HG03064 (cell line): Measurements from ENCODE around the gene RAB11B.
"Not testable (repeated sequence)": the region's sequence is repeated elsewhere in the genome, so short reads cannot be mapped to it uniquely, and the experiment has no call there.

Experiments
- ATAC-seq: cut with Tn5 transposase; IDR thresholded peaks from one replicate; pipeline ENCODE4 v1.9.1; 2021; ENCODE audit warnings: low read depth; ENCODE audit not compliant: unreplicated experiment

RAB11B gene

DNA sequence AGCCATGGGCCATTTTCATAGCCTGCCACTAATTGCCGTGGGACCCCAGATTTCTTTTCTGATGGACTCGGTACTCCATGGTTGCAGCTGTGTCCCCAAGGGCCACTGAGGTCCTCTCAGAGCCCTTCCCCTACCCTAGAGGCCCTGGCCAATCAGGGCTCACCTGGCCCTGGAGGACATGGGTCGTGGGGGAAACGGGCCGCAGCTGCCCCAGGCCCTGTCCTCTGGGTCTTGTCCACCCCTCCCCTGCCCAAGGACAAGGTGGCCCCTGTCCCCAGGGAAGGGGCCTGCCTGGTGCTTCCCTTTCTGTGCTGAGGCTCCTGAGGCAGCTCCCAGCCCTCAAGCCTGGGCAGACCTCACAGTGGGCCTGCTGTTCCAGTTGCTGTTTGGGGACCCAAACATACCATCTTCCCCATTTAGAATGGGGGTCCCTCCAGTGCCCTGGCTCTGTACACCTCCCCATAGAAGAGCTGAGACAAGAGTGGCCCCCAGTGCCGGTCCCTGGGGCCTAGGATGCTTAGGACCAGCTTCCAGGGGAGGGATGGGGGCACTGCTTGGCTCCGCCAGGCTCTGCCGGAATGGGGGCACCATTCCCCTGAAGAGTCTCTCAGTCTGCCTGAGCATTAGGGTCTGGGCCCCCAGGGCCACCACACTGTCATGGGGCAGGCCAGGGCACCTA lies 3.2 kb downstream of the RAB11B start:
- no peak for ATAC-seq

DNA sequence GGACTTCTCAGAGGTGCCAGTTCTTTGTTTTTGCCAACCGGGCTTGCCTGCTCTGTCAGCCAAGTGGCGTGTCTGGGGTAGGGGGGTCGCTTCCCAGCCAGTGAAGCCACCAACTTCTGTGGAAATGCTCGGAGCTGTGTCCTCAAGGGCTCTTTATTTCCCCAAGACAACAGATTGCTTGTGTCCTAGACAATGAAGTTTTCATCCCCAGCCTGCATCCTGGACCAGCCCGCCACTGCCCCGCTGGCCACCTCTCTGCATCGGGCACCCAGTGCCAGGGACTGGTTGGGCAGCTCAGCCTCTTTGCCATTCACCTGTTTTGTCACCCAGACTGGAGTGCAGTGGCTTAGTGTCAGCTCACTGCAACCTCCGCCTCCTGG lies 3.7 kb downstream of the RAB11B start:
- ATAC-seq = no peak

DNA sequence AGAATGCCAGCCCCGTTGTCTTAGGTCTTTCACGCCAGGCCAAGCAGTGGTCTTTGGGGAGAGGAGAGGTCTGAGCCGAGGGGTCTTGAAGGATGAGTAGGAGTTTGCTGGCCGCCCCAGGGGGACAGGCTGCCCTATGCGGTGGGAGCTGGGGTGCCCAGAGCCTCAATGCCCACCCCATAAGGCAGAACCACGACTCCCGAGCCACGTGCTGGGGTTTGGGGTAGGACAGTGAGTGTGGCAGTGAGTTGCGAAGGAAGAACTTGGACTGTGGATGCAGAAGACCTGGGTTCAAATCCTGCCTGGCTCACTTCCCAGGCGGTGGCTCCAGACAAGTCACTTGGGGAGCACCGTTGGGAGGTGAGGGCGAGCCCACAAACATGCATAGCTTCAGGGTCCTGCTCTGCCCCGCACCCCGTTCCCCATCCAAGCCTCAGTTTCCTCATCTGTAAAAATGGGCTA lies 5.5 kb downstream of the RAB11B start:
- no peak for ATAC-seq

DNA sequence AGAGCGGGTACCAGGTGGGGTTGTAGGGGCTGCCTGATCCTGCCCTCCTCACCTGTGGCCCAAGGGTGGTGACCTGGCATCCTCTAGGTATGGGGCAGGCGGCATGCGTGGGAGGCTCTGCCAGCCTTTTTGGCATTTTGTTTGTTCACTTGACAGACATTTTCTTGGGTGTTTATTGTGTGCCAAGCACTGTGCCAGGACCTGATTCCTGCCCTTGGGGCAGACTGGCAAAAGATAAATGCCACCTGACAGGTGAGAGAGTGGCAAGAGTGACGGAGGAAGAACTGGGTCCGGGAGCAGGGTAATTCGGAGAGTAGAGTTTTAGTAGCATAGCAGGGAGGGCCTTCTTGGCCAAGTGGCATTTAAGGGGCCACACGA lies 6.0 kb downstream of the RAB11B start:
- ATAC-seq = no peak

DNA sequence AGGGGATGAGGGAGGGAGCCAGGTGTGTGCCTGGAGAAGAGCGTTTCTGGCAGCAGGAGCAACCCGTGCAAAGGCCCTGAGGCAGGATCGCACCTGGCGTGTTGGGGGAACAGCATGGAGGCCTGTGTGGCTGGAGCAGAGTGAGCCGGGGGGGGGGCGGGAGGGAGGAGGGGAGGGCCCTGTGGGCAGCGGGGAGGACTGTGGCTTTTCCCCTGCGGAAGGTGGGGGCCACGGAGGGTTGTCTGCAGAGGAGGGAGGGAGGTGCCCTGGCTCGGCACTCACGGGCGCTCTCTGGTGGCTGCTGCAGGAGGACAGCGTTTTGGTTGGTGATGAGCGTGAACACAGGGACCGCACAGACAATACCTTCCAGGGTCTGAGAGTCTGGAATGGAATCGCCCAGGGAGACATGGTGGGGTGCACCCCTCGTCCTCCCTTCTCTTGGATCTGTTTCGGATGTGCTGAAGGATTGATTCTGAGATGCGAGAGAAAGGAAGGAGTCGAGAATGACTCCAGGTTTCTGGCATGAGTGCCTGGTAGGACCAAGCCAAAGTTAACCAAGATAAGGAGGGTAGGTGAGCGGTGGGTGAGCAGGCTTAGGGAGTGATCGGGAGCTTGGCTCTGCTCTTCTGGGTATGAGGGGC lies 6.5 kb downstream of the RAB11B start:
- no peak for ATAC-seq

DNA sequence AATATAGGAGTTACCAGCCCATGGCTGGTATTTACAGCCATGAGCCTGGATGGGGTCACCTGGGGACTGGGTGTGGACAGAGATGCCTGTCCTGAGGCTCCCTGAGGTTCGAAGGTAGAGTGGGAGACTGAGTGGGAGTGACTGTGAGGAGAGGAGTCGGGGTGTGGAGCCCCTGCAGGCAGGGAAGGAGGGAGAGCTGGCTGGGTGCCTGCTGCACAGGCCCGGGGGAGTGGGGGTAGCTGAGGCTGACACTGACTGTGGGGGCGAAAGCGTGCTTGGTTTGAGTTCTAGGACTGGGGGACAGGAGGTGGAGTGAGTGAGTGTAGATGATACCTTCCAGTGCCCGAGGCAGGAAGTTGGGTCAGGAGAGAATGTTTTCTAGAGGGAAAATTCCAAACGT lies 7.1 kb downstream of the RAB11B start:
- no peak for ATAC-seq

DNA sequence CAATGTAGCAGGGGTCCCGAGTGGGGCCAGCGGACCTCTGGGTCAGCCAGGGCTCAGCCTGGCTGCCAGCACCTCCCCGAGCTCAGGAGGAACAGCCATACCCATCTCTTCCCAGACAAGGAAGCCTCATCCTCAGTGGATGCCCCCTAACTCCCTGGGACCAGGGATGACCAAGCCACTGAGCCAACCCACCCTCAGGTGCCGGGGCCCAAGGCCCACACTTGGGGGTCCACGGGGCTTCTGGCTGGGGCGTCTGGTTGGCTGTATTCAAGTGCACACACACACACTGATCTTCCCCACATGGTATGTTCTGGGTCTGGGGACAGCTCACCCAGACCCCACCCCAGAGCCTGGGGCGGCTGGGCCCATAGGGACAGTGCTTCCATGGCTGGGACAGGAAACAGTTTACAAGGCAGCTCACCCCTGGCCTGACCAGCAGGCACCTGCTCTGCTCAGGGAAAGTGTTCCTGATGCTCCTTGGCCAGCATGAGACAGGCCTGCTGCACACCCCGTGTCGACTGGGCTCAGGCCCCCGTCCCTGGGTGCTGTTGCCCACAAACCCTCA lies 7.7 kb downstream of the RAB11B start:
- ATAC-seq = no peak

DNA sequence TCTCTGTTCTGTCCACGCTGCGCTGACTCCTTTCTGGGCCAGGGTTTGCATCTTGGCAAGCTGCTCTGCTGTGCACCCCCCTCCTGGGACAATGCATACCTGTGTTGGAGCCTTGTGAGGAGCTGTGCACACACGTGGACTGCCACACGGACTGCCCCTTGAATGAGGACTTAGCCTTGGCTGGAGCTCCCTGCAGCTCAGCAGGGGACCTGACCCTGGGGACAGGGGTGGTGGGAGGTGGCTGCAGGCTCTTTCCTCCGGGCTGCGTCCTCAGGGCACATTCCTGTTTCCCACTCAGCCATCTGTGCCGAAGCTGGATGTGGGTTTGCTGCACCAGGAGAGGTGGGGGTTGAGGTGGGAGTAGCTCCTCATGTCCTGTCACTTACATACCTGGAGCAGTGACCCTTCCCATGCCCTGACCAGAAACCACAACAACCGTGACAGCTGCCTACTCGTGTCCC lies 8.2 kb downstream of the RAB11B start:
- no peak for ATAC-seq

DNA sequence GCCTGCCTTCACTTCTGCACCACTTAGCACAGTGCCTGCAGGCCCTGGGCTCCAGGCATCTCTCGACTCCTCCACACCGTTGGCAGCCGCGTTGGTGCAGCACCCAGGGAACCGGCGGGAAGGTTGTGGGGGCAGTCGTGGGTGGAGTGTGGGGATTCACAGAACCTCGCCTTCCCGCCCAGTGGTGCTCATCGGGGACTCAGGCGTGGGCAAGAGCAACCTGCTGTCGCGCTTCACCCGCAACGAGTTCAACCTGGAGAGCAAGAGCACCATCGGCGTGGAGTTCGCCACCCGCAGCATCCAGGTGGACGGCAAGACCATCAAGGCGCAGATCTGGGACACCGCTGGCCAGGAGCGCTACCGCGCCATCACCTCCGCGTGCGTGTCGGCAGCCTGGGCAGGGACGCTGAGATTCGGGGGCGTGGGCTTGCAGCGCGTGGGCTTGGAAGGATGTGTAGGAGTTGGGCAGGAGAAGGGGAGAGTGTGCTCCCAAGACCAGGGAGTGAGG lies 9.6 kb downstream of the RAB11B start:
- ATAC-seq = no peak

DNA sequence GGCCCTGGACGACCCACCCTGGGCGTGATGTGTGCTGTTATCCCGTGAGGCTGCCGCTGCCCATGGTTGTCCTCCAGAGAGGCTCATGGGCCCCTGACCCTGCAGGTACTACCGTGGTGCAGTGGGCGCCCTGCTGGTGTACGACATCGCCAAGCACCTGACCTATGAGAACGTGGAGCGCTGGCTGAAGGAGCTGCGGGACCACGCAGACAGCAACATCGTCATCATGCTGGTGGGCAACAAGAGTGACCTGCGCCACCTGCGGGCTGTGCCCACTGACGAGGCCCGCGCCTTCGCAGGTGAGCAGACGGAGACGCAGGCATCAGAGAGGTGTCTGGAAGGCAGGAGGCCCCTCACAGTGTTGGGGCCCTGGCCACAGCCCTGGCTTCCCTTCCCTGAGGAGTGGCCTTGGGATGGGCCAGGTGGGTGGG lies 11.8 kb downstream of the RAB11B start:
- ATAC-seq = no peak

DNA sequence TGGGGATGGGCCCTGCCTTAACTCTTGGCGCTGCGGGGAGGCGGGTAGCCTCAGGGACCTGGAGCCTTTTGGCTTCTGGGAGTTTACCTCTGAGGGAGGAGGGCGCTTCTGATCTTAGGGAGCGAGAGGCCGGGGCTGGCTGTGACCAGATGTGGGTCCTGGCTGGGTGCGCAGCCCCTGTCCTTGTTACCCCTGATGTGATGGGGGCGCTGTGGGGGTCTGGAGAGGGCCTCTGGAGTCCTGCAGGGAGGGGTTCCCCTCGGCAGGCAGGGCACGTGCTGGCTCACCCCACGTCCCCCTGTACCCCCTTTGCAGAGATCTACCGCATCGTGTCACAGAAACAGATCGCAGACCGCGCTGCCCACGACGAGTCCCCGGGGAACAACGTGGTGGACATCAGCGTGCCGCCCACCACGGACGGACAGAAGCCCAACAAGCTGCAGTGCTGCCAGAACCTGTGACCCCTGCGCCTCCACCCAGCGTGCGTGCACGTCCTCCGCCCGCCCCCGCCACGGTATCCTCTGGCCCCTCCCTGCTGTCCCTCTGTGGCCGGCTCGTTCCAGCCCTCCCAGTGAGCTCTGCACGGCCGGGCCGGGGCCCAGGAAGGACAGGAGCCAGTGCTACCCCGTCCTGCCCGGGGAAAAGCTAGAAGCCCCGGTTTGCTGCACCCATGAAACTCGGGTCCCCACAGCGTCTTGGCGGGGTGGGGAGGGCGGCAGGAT lies 13.1 kb downstream of the RAB11B start:
- no peak for ATAC-seq

DNA sequence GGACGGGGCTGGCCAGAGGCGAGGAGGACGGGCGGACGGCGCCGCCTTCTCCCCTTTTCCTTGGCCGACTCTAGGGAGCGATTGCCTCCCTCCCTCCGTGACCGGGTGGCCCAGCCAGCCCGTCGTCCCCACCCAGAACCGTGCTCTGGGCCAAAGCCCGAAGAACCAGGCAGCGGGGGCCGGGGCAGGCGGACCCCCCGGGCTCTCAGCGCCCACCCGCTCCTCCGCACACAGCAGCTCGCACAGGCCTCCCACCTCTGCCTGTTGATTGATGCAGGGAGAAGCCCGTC lies 13.6 kb downstream of the RAB11B start:
- ATAC-seq = no peak

DNA sequence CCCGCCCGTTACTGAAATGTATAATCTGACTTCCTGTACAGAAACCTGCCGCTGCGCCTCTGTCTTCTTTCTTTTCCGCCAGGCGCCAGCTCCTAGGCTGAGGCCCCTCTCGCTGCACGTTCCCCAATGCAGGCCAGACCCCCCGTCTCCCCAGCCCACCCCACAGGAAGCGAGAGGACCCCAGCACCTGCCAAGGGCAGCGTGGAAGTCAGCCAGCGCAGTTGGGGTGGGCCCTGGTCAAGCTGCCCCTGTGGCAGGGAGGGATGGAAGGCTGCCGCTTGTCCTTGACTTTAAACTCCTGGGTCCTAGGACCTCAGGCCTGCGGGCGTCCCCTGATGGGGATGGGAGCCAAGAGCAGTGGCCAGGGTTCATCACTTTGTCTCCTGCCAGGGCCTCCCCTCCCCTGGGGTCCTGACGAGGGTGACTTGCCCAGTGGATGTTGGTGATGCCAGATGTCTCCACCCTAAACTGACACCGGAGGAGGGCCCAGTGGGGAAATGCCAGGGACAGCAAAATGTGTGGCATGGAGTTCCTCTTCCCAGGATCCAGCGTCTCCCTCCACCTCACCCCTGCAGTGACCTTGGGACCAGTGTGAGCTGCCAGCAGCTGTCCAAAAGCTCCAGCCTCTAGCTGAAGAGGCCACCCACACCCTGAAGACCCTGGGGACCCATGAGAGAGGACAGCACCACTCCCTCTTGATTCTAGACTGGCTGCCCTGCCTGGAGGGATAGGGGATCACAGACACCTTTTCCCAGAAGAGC lies 14.4 kb downstream of the RAB11B start:
- no peak for ATAC-seq

DNA sequence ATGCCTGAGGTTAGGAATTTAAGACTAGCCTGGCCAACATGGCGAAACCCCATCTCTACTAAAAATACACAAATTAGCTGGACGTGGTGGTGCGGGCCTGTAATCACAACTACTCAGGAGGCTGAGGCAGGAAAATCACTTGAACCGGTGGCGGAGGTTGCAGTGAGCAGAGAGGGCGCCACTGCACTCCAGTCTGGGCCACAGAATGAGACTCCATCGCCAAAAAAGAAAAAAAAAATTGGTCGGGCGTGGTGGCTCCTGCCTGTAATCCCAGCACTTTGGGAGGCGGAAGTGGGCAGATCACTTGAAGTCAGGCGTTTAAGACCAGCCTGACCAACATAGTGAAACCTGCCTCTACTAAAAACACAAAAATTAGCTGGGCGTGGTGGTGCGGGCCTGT lies 20.6 kb downstream of the RAB11B start:
- ATAC-seq = not testable (repeated sequence)

DNA sequence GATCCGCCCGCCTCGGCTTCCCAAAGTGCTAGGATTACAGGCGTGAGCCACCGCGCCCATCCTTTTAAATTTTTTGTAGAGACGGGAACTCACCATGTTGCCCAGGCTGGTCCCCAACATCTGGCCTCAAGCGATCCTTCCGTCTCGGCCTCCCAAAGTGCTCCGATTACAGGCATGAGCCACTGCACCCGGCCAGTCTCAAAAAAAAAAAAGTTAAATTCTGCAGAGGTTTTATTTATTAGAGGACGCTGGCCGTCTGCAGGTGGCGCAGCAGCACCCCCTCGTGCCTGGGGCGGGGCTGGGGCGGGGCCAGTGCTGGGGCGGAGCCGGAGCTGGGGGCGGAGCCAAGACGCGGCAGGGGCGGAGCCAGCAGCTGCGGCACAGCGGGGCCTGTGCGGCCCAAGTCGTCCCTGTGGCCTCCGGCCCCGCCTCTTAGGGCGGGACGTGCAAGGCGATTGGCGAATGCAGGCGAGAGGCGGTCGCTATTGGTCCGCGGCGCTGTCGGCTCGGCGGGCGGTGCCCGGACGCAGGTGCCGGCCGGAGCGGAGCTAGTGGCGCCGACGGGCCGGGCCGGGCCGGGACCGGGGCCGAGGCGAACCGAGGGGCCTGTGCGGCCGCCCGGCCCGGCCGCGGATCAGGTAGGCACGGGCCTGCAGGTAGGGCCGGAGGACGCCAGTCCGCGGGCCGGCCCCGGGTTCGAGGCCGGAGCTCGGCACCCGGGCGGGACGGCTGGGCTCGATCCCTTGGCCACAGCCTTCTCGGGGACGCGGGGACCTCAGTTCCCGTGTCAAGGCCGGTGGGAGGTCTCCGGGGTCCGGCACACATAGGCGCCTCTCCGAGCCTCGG lies 22.8 kb downstream of the RAB11B start, which contains the start of gene MARCHF2:
MARCHF2 (plus strand) TSS at position 523 of the 846 bp plus-strand sequence. CDS start 8,536 bp downstream, outside the sequence.
- ATAC-seq = peak; percentile 97

DNA sequence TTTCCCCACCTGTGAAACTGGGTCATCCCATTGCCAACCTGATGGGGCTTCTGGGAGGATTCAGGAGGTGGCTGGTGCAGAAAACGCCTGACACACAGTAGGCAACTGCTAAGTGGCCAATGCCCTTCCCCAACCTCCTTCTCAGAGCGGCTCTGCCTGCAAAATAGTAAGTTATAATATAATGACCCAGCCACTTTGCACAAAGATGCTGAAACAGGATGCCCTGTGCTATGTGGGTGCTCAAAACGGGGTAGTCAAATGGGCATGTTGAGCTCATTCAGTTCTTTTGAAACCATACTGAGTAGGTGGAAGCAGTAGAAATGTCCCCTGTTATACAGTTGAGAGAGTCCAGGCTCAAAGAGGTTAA lies 23.5 kb downstream of the RAB11B start:
- no peak for ATAC-seq

DNA sequence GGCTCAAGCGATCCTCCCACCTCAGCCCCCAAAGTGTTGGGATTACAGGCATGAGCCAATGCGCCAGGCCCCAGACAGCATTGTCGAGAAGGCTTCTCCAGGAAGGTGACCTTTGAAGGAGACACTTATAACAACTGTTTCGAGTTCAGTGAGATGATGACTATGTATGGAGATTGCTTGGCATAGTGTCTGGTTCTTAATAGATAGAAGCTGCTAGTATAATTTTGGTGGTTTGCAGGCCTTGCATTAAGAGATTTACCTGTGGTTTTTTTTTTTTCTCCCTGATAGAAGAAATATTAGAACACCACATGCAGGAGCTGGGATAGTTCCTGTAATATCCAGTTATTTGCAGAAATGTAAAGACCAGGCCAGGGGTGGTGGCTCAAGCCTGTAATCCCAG lies 26.6 kb downstream of the RAB11B start:
- no peak for ATAC-seq

DNA sequence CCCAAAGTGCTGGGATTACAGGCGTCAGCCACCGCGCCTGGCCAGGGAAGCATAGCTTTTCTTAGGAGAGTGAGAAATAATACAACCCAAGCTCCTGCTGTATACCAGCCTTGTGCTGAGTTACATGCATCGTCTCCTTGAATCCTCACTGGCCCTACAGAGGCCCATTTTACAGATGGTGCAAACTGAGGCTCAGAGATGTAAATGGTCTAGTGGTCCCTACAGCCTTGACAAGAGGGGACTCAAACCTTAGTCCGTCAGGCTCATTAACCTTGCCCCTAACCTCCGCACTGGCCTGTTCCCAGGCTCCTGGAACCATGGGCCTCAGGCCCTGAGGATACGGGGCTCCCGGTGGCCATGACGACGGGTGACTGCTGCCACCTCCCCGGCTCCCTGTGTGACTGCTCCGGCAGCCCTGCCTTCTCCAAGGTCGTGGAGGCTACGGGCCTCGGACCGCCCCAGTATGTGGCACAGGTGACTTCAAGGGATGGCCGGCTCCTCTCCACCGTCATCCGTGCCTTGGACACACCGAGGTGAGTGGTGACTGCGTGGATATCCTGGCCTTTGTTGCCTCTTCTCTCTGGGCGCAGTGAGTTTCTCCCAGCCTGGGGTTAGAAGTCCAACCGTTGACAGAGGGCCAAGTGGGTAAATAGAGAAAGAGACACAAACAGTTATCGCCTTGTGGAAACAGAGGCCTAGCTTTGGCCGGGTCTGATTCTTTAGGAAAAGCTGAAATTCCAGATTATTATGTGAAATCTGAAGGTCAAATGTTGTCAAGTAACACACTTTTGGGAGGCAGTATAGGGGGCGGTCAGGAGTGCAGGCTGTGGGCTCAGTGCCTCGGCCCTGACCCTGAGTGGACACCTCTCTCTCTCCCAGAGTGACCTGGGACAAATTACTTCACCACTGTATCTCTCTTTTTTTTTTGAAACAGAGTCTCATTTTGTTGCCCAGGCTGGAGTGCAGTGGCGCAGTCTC lies 31.6 kb downstream of the RAB11B start:
- no peak for ATAC-seq

DNA sequence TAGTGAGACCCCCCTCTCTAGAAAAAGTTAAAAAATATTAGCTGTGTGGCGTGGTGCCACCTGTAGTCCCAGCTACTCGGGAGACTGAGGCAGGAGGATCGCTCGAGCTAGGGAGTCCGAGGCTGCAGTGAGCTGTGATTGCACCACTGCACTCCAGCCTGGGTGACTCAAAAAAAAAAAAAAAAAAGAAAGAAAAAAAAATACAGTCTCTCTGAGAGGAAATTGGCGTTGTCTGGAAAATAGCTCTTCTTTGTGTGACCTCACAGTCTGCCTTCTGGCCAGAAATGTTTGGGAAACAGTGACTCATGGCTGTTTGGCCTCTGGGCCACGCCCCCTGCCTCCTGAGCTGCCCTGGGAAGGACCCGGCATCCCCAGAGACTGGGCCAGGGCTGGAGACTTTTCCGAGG lies 33.7 kb downstream of the RAB11B start:
- no peak for ATAC-seq
